ENCODE measurements around the gene MED13L. TPM values are rescaled to one million over a fixed set of nuclear protein-coding genes. Genes with fewer than 3 reads are reported as not detected.
"Not testable (repeated sequence)": the region's sequence is repeated elsewhere in the genome, so short reads cannot be mapped to it uniquely, and the experiment has no call there.

MED13L gene
- total RNA-seq, 4 donors from 2014 or later, result 153 to 251 (median 194) TPM

GRCh38 chr12:115984616-115985015 is 292.9 kb downstream of the MED13L start:
- DNase-seq (ENCODE audit: low spot score) (no peak), ATAC-seq (ENCODE audit: low FRiP score) (no peak)
- no peak for TF ChIP-seq CTCF (IDR thresholded peaks at IDR 0.05)

GRCh38 chr12:115983226-115983798 is 294.2 kb downstream of the MED13L start:
- TF ChIP-seq CTCF (IDR thresholded peaks at IDR 0.05), result no peak
- ATAC-seq (ENCODE audit: low FRiP score) (no peak), DNase-seq (ENCODE audit: low spot score) (no peak)

- no peak for TF ChIP-seq CTCF (IDR thresholded peaks at IDR 0.05)
- DNase-seq (ENCODE audit: low spot score) (no peak), ATAC-seq (ENCODE audit: low FRiP score) (no peak)
Observed at GRCh38 chr12:115980339-115980738, 297.2 kb downstream of the MED13L start.

- DNase-seq (ENCODE audit: low spot score) (no peak), ATAC-seq (ENCODE audit: low FRiP score) (no peak)
- no peak for TF ChIP-seq CTCF (IDR thresholded peaks at IDR 0.05)
Observed at GRCh38 chr12:115979851-115980250, 297.6 kb downstream of the MED13L start.

GRCh38 chr12:115979351-115979750 is 298.1 kb downstream of the MED13L start:
- TF ChIP-seq CTCF (IDR thresholded peaks at IDR 0.05), result no peak
- no peak for ATAC-seq (ENCODE audit: low FRiP score)
- no peak for DNase-seq (ENCODE audit: low spot score)

GRCh38 chr12:115976829-115977228 is 300.7 kb downstream of the MED13L start:
- not testable (repeated sequence) for DNase-seq (ENCODE audit: low spot score); ATAC-seq (ENCODE audit: low FRiP score)

- DNase-seq (ENCODE audit: low spot score) (no peak), ATAC-seq (ENCODE audit: low FRiP score) (no peak)
- no peak for TF ChIP-seq CTCF (IDR thresholded peaks at IDR 0.05)
Observed at GRCh38 chr12:115975411-115975810, 302.1 kb downstream of the MED13L start.

Measured in omental fat pad (tissue), 4 donors.